Astrocyte (in vitro differentiated cells and primary cell): Measurements from ENCODE around the gene GCNT1. TPM values are rescaled to one million over a fixed set of nuclear protein-coding genes. Genes with fewer than 3 reads are reported as not detected.

Experiments
- DNase-seq: peaks from one replicate; pipeline ENCODE4 v3.0.0-alpha.2; 2010; ENCODE audit warnings: low read depth
- FAIRE-seq: peaks from 2 replicates; lab custom pipeline; 2011; peaks lifted over from hg19 to GRCh38; lab: Jason Lieb, UNC
- H2AFZ ChIP-seq: 2 replicates; pipeline ENCODE4 v1.6.0; 2012; ENCODE audit warnings: low read depth, low read length, inconsistent platforms
- H3K27ac ChIP-seq: 2 replicates; pipeline ENCODE4 v1.5.1; 2011; ENCODE audit warnings: low read depth, low read length, inconsistent platforms
- H3K27me3 ChIP-seq: 2 replicates; pipeline ENCODE4 v1.6.0; 2011; ENCODE audit warnings: low read length, inconsistent platforms; ENCODE audit not compliant: insufficient read depth
- H3K36me3 ChIP-seq: 2 replicates; pipeline ENCODE4 v1.5.1; 2011; ENCODE audit warnings: low read length, inconsistent platforms; ENCODE audit not compliant: insufficient read depth
- H3K4me1 ChIP-seq: 2 replicates; pipeline ENCODE4 v1.5.1; 2011; ENCODE audit warnings: low read length, inconsistent platforms; ENCODE audit not compliant: insufficient read depth
- H3K4me2 ChIP-seq: 2 replicates; pipeline ENCODE4 v1.6.0; 2012; ENCODE audit warnings: low read length, inconsistent platforms
- H3K4me3 ChIP-seq: 2 replicates; pipeline ENCODE4 v1.5.1; 2011; ENCODE audit warnings: low read depth, mild to moderate bottlenecking, low read length, inconsistent platforms; ENCODE audit not compliant: insufficient read depth
- H3K79me2 ChIP-seq: 2 replicates; pipeline ENCODE4 v1.6.0; 2012; ENCODE audit warnings: mild to moderate bottlenecking, low read length, inconsistent platforms; ENCODE audit not compliant: insufficient read depth
- H3K9ac ChIP-seq: 2 replicates; pipeline ENCODE4 v1.6.0; 2012; ENCODE audit warnings: mild to moderate bottlenecking, low read length, inconsistent platforms
- H3K9me3 ChIP-seq: 2 replicates; pipeline ENCODE4 v1.5.1; 2012; ENCODE audit warnings: low read depth, mild to moderate bottlenecking, low read length, inconsistent platforms; ENCODE audit not compliant: insufficient read depth
- H4K20me1 ChIP-seq: 2 replicates; pipeline ENCODE4 v1.6.0; 2012; ENCODE audit warnings: low read length, inconsistent platforms; ENCODE audit not compliant: insufficient read depth
- H3K27ac Mint-ChIP-seq: one replicate; pipeline ENCODE4 v1.8.0; 2021; ENCODE audit warnings: mild to moderate bottlenecking, mixed read lengths; ENCODE audit not compliant: unreplicated experiment
- H3K27me3 Mint-ChIP-seq: one replicate; pipeline ENCODE4 v1.8.0; 2021; ENCODE audit warnings: low read depth, mixed read lengths; ENCODE audit not compliant: unreplicated experiment
- H3K36me3 Mint-ChIP-seq: one replicate; pipeline ENCODE4 v1.8.0; 2021; ENCODE audit warnings: low read depth, mixed read lengths; ENCODE audit not compliant: unreplicated experiment
- H3K4me1 Mint-ChIP-seq: one replicate; pipeline ENCODE4 v1.8.0; 2021; ENCODE audit warnings: low read depth, mixed read lengths; ENCODE audit not compliant: unreplicated experiment
- H3K4me3 Mint-ChIP-seq: one replicate; pipeline ENCODE4 v1.8.0; 2021; ENCODE audit warnings: mild to moderate bottlenecking, moderate library complexity, mixed read lengths; ENCODE audit not compliant: unreplicated experiment
- H3K9me3 Mint-ChIP-seq: one replicate; pipeline ENCODE4 v1.8.0; 2021; ENCODE audit warnings: mild to moderate bottlenecking, mixed read lengths; ENCODE audit not compliant: unreplicated experiment
- EZH2 ChIP-seq: IDR thresholded peaks from 2 replicates; pipeline ENCODE4 v1.6.1; 2012; ENCODE audit warnings: mild to moderate bottlenecking, low read length, inconsistent platforms; ENCODE audit not compliant: insufficient read depth
- total RNA-seq: library from RNA; stranded (reverse); gene quantifications from 2 replicates; pipeline ENCODE4 v1.2.1, GENCODE V29; 2021
- TF ChIP-seq, protein P1 (sequence below): IDR thresholded peaks from 2 replicates; pipeline ENCODE4 v1.5.1; 2011; ENCODE audit warnings: low read depth, mild to moderate bottlenecking, inconsistent platforms, low read length, moderate library complexity; ENCODE audit not compliant: insufficient read depth

GCNT1 gene
- total RNA-seq, 1 donor from 2014 or later = 14.7 TPM

DNA sequence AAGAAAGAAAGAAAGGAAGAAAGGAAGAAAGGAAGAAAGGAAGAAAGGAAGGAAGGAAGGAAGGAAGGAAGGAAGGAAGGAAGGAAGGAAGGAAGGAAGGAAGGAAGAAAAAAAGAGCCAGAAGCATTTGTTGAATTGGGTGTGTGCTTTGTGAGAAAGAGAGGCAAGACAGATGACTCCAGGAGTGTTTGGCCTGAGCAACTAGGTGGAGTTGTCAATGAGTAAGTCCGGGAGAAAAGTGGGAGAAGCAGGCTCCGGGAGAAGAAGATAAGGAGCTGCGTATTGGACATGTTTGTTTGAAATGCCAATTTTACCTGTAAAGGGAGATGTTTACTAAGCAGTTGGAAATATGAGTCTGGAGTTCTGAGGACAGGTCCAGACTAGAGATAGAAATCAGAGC is 15.1 kb upstream of the GCNT1 start:
- H3K36me3 Mint-ChIP-seq = no peaks in the 10 kb centered on the region
- no peak overlapping the region for H3K4me3 ChIP-seq
- H2AFZ ChIP-seq = no peak overlapping the region
- no peak overlapping the region for H3K4me3 Mint-ChIP-seq
- H3K27me3 Mint-ChIP-seq = no peaks in the 10 kb centered on the region
- DNase-seq = no peak
- peaks cover 25% of the 10 kb centered on the region for H3K4me1 Mint-ChIP-seq
- peaks cover 15% of the 10 kb centered on the region for H3K4me1 ChIP-seq
- no peaks in the 10 kb centered on the region for H3K27me3 ChIP-seq
- no peaks in the 10 kb centered on the region for H3K36me3 ChIP-seq
- no peak for FAIRE-seq
- no peaks in the 10 kb centered on the region for H4K20me1 ChIP-seq
- no peak for TF ChIP-seq EZH2
- TF ChIP-seq, protein P1, sequence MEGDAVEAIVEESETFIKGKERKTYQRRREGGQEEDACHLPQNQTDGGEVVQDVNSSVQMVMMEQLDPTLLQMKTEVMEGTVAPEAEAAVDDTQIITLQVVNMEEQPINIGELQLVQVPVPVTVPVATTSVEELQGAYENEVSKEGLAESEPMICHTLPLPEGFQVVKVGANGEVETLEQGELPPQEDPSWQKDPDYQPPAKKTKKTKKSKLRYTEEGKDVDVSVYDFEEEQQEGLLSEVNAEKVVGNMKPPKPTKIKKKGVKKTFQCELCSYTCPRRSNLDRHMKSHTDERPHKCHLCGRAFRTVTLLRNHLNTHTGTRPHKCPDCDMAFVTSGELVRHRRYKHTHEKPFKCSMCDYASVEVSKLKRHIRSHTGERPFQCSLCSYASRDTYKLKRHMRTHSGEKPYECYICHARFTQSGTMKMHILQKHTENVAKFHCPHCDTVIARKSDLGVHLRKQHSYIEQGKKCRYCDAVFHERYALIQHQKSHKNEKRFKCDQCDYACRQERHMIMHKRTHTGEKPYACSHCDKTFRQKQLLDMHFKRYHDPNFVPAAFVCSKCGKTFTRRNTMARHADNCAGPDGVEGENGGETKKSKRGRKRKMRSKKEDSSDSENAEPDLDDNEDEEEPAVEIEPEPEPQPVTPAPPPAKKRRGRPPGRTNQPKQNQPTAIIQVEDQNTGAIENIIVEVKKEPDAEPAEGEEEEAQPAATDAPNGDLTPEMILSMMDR = no peak
- no peak overlapping the region for H3K27ac ChIP-seq
- H3K27ac Mint-ChIP-seq = peak overlapping the region; percentile 4
- peaks cover 5% of the 10 kb centered on the region for H3K9me3 Mint-ChIP-seq
- no peak overlapping the region for H3K4me2 ChIP-seq
- H3K9ac ChIP-seq = no peak overlapping the region
- no peaks in the 10 kb centered on the region for H3K79me2 ChIP-seq
- H3K9me3 ChIP-seq = no peaks in the 10 kb centered on the region

DNA sequence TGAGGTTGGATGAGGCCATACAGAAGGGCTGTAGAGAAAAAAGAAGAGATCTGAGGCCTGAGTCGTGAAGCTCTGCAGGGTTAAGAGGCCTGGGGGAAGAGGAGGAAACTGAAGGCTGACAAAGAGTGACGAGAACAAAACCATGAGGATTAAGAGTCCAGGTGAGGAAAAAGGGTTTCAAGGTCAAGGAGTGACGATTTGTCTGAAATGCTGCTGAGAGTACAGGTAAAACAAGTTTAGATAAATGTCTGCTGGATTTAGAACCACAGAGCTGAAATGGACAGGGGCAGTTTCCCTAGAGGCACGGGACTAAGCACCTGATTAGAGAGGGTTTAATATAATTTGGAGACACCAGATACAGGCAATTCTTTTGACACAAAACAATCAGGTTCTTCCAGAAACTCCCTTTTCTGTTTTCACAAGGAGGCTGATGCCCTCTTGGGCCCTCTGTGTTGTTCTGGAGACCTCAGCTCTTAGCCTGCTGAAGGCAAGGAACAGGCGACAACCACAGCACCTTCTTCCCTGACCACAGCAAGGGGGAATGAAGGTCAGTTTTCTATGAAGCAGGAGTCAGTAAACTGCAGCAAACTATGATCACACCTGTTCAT is 14.6 kb upstream of the GCNT1 start:
- no peaks in the 10 kb centered on the region for H3K36me3 ChIP-seq
- peak overlapping the region; percentile 4 for H3K27ac Mint-ChIP-seq
- no peaks in the 10 kb centered on the region for H3K79me2 ChIP-seq
- H4K20me1 ChIP-seq = no peaks in the 10 kb centered on the region
- DNase-seq (no peak), FAIRE-seq (no peak)
- peaks cover 5% of the 10 kb centered on the region for H3K9me3 Mint-ChIP-seq
- no peak overlapping the region for H2AFZ ChIP-seq
- no peak overlapping the region for H3K4me3 Mint-ChIP-seq
- no peak overlapping the region for H3K4me3 ChIP-seq
- H3K9ac ChIP-seq = no peak overlapping the region
- peaks cover 15% of the 10 kb centered on the region for H3K4me1 ChIP-seq
- no peaks in the 10 kb centered on the region for H3K9me3 ChIP-seq
- no peaks in the 10 kb centered on the region for H3K27me3 Mint-ChIP-seq
- no peaks in the 10 kb centered on the region for H3K27me3 ChIP-seq
- H3K36me3 Mint-ChIP-seq = no peaks in the 10 kb centered on the region
- H3K4me1 Mint-ChIP-seq = peaks cover 25% of the 10 kb centered on the region
- H3K27ac ChIP-seq = no peak overlapping the region
- no peak overlapping the region for H3K4me2 ChIP-seq
- no peak for TF ChIP-seq EZH2
- TF ChIP-seq, protein P1 = no peak

DNA sequence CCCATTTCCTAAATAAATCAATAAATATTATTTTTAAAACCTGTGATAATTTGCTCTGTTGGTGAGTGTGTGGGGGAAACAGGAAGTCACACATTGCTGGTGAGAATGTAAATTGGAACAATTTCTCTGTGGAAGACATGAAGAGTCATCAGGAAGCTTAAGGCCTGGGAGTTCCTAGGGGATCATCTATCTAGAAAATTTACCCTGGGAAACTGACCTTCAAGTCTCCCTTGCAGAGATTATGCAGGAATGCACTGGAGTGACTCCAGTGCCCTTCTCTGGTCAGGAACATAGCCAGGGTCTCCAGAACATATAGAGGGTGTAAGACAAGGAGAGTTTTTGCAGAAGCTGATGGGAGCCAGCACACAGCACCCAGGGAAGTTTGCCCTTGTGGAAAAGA is 13.0 kb upstream of the GCNT1 start:
- Mint-ChIP-seq H3K4me1 (peaks cover 33% of the 10 kb centered on the region), H3K27me3 (no peaks in the 10 kb centered on the region), H3K9me3 (peaks cover 5% of the 10 kb centered on the region), H3K27ac (no peak overlapping the region), H3K4me3 (no peak overlapping the region), H3K36me3 (no peaks in the 10 kb centered on the region)
- no peak overlapping the region for H3K27ac ChIP-seq
- H3K4me3 ChIP-seq = no peak overlapping the region
- no peaks in the 10 kb centered on the region for H4K20me1 ChIP-seq
- no peaks in the 10 kb centered on the region for H3K9me3 ChIP-seq
- DNase-seq = no peak
- H2AFZ ChIP-seq = no peak overlapping the region
- no peaks in the 10 kb centered on the region for H3K36me3 ChIP-seq
- TF ChIP-seq EZH2 = no peak
- TF ChIP-seq, protein P1 = no peak
- H3K4me1 ChIP-seq = peaks cover 15% of the 10 kb centered on the region
- H3K79me2 ChIP-seq = no peaks in the 10 kb centered on the region
- H3K4me2 ChIP-seq = no peak overlapping the region
- FAIRE-seq = no peak
- H3K27me3 ChIP-seq = no peaks in the 10 kb centered on the region
- H3K9ac ChIP-seq = no peak overlapping the region
